ENCODE results near the gene PHF20. TPM values are rescaled to one million over a fixed set of nuclear protein-coding genes. Genes with fewer than 3 reads are reported as not detected.
"Not testable (repeated sequence)": the region's sequence is repeated elsewhere in the genome, so short reads cannot be mapped to it uniquely, and the experiment has no call there.

The PHF20 gene
- total RNA-seq, 1 donor from 2014 or later = 53.0 TPM

GRCh38 chr20:35854713-35855348, 83.0 kb downstream of the PHF20 start:
- TF ChIP-seq CTCF (conservative IDR thresholded peaks at IDR 0.05) = no peak
- Mint-ChIP-seq H3K27me3 (ENCODE audit: low read depth) (no peaks in the 10 kb centered on the region), H3K4me1 (no peaks in the 10 kb centered on the region), H3K36me3 (ENCODE audit: low read depth) (peaks cover 18% of the 10 kb centered on the region), H3K4me3 (no peak overlapping the region), H3K27ac (ENCODE audit: unreplicated experiment) (no peak overlapping the region), H3K9me3 (no peaks in the 10 kb centered on the region)
- DNase-seq (ENCODE audit: low read depth, low spot score) = no peak

GRCh38 chr20:35855641-35856040, 83.8 kb downstream of the PHF20 start:
- H3K27me3 Mint-ChIP-seq (ENCODE audit: low read depth); H3K4me1 Mint-ChIP-seq; DNase-seq (ENCODE audit: low read depth, low spot score); H3K9me3 Mint-ChIP-seq; H3K27ac Mint-ChIP-seq (ENCODE audit: unreplicated experiment); H3K4me3 Mint-ChIP-seq: not testable (repeated sequence)
- H3K36me3 Mint-ChIP-seq (ENCODE audit: low read depth) = peaks cover 18% of the 10 kb centered on the region

GRCh38 chr20:35856866-35857265, 85.1 kb downstream of the PHF20 start:
- H3K4me3 Mint-ChIP-seq = no peak overlapping the region
- peaks cover 18% of the 10 kb centered on the region for H3K36me3 Mint-ChIP-seq (ENCODE audit: low read depth)
- TF ChIP-seq CTCF (conservative IDR thresholded peaks at IDR 0.05) = no peak
- no peak overlapping the region for H3K27ac Mint-ChIP-seq (ENCODE audit: unreplicated experiment)
- no peaks in the 10 kb centered on the region for H3K4me1 Mint-ChIP-seq
- no peaks in the 10 kb centered on the region for H3K27me3 Mint-ChIP-seq (ENCODE audit: low read depth)
- H3K9me3 Mint-ChIP-seq = no peaks in the 10 kb centered on the region
- no peak for DNase-seq (ENCODE audit: low read depth, low spot score)

GRCh38 chr20:35866418-35867202, 94.8 kb downstream of the PHF20 start:
- no peak for DNase-seq (ENCODE audit: low read depth, low spot score)
- no peak overlapping the region for H3K4me3 Mint-ChIP-seq
- peaks cover 8% of the 10 kb centered on the region for H3K36me3 Mint-ChIP-seq (ENCODE audit: low read depth)
- H3K9me3 Mint-ChIP-seq = no peaks in the 10 kb centered on the region
- H3K4me1 Mint-ChIP-seq = peaks cover 5% of the 10 kb centered on the region
- TF ChIP-seq CTCF (conservative IDR thresholded peaks at IDR 0.05) = no peak
- no peaks in the 10 kb centered on the region for H3K27me3 Mint-ChIP-seq (ENCODE audit: low read depth)
- H3K27ac Mint-ChIP-seq (ENCODE audit: unreplicated experiment) = no peak overlapping the region

GRCh38 chr20:35870541-35871258, 98.9 kb downstream of the PHF20 start:
- H3K4me1 Mint-ChIP-seq = peaks cover 6% of the 10 kb centered on the region
- H3K4me3 Mint-ChIP-seq = no peak overlapping the region
- no peaks in the 10 kb centered on the region for H3K27me3 Mint-ChIP-seq (ENCODE audit: low read depth)
- H3K36me3 Mint-ChIP-seq (ENCODE audit: low read depth) = peaks cover 10% of the 10 kb centered on the region
- DNase-seq (ENCODE audit: low read depth, low spot score) = no peak
- H3K9me3 Mint-ChIP-seq = no peaks in the 10 kb centered on the region
- no peak overlapping the region for H3K27ac Mint-ChIP-seq (ENCODE audit: unreplicated experiment)
- TF ChIP-seq CTCF (conservative IDR thresholded peaks at IDR 0.05) = no peak
